H1 (cell line): ENCODE data around the gene VEPH1. TPM values are rescaled to one million over a fixed set of nuclear protein-coding genes. Genes with fewer than 3 reads are reported as not detected.

ENCODE experiments used
- CTCF ChIA-PET: fragments of 300-600 bp; sonication (Branson Sonifier 250); formaldehyde crosslinking; loops from one replicate; lab custom pipeline; 2021; ENCODE audit not compliant: partially characterized antibody; lab: Charles Lee
- POLR2A ChIA-PET: fragments of 300-600 bp; sonication (Branson Sonifier 250); formaldehyde crosslinking; loops from one replicate; lab custom pipeline; 2021; ENCODE audit warnings: inconsistent platforms; ENCODE audit not compliant: partially characterized antibody; lab: Charles Lee
- DNase-seq, 2 experiments: peaks; one replicate each; pipeline versions ENCODE4 v3.0.0 to v3.0.0-alpha.2; 2010 to 2022; ENCODE audit warnings: low spot score in 2 of 2, low read depth in 1 of 2, mixed read lengths in 1 of 2
- FAIRE-seq: peaks from 2 replicates; lab custom pipeline; 2011; peaks lifted over from hg19 to GRCh38; lab: Jason Lieb, UNC
- H2AFZ ChIP-seq: 2 replicates; pipeline ENCODE4 v1.8.1; 2012; ENCODE audit warnings: low read length, inconsistent platforms
- H2AK5ac ChIP-seq: 2 replicates; pipeline ENCODE4 v1.6.1; 2013; ENCODE audit warnings: low read depth, low read length
- H2BK120ac ChIP-seq: replicated peaks from 2 replicates; pipeline ENCODE3; 2013; ENCODE audit warnings: low read depth, low read length, inconsistent platforms
- H2BK12ac ChIP-seq: 2 replicates; pipeline ENCODE4 v1.6.1; 2013; ENCODE audit warnings: low read depth, low read length
- H2BK15ac ChIP-seq: 2 replicates; pipeline ENCODE4 v1.6.1; 2013; ENCODE audit warnings: low read length
- H2BK20ac ChIP-seq: 2 replicates; pipeline ENCODE4 v1.6.1; 2013; ENCODE audit warnings: low read length
- H2BK5ac ChIP-seq: 2 replicates; pipeline ENCODE4 v1.6.1; 2013; ENCODE audit warnings: low read depth, low read length
- H3K14ac ChIP-seq: 2 replicates; pipeline ENCODE4 v1.6.1; 2013; ENCODE audit warnings: inconsistent platforms; ENCODE audit not compliant: insufficient read length
- H3K18ac ChIP-seq: 2 replicates; pipeline ENCODE4 v1.6.1; 2013; ENCODE audit warnings: low read length; ENCODE audit errors: extremely low read depth
- H3K23ac ChIP-seq: 2 replicates; pipeline ENCODE4 v1.6.1; 2013; ENCODE audit warnings: inconsistent platforms; ENCODE audit not compliant: insufficient read length
- H3K23me2 ChIP-seq: 2 replicates; pipeline ENCODE4 v1.6.1; 2013; ENCODE audit warnings: low read depth, low read length
- H3K27ac ChIP-seq: 2 replicates; pipeline ENCODE4 v1.6.1; 2011; ENCODE audit warnings: low read depth, low read length, inconsistent platforms
- H3K27me3 ChIP-seq, 4 experiments: replicated peaks in 1 of 4; 1 replicate in 1 of 4; 2 replicates in 3 of 4; pipeline versions ENCODE4 v1.6.1 to v1.8.1; 2011 to 2013; ENCODE audit warnings: low read length in 3 of 4, mild to moderate bottlenecking in 3 of 4, inconsistent platforms in 2 of 4, mixed read lengths in 2 of 4, moderate library complexity in 1 of 4; ENCODE audit not compliant: control insufficient read depth in 3 of 4, insufficient read depth in 3 of 4; ENCODE audit errors: extremely low read depth in 1 of 4
- H3K36me3 ChIP-seq, 4 experiments: 2 replicates each; pipeline versions ENCODE4 v1.6.1 to v1.8.1; 2011 to 2013; ENCODE audit warnings: mild to moderate bottlenecking in 4 of 4, low read length in 3 of 4, moderate library complexity in 2 of 4, control low read depth in 1 of 4, inconsistent platforms in 1 of 4; ENCODE audit not compliant: insufficient read depth in 4 of 4, control insufficient read depth in 2 of 4
- H3K4ac ChIP-seq: replicated peaks from 2 replicates; pipeline ENCODE3; 2013; ENCODE audit warnings: low read length, low read depth, mixed read lengths, inconsistent platforms; ENCODE audit not compliant: insufficient read length
- H3K4me1 ChIP-seq, 4 experiments: replicated peaks in 1 of 4; 1 replicate in 1 of 4; 2 replicates in 3 of 4; pipeline versions ENCODE4 v1.6.1 to v1.8.1; 2011 to 2013; ENCODE audit warnings: low read length in 3 of 4, inconsistent platforms in 2 of 4, mixed read lengths in 1 of 4; ENCODE audit not compliant: insufficient read depth in 4 of 4, control insufficient read depth in 3 of 4
- H3K4me2 ChIP-seq, 2 experiments: 2 replicates each; pipeline versions ENCODE4 v1.6.1 to v1.8.1; 2011 to 2013; ENCODE audit warnings: low read depth in 2 of 2, low read length in 2 of 2, control low read depth in 1 of 2, inconsistent platforms in 1 of 2, mild to moderate bottlenecking in 1 of 2; ENCODE audit not compliant: insufficient read depth in 1 of 2
- H3K4me3 ChIP-seq, 4 experiments: fragments of 200-600, 300-600 bp in 1 of 4; sonication (generic), shearing (Covaris generic), sonication (Bioruptor Twin) in 1 of 4; 2 replicates each; pipeline versions ENCODE4 v1.5.1 to v1.8.1; 2011 to 2016; ENCODE audit warnings: low read length in 4 of 4, low read depth in 3 of 4, control low read depth in 2 of 4, inconsistent platforms in 2 of 4, mild to moderate bottlenecking in 2 of 4, mixed read lengths in 1 of 4, moderate library complexity in 1 of 4; ENCODE audit not compliant: insufficient read depth in 2 of 4; ENCODE audit errors: extremely low read depth in 1 of 4
- H3K56ac ChIP-seq: replicated peaks from 2 replicates; pipeline ENCODE3; 2013; ENCODE audit warnings: low read depth, mild to moderate bottlenecking, mixed read lengths, low read length, inconsistent platforms; ENCODE audit not compliant: insufficient read length
- H3K79me1 ChIP-seq: 2 replicates; pipeline ENCODE4 v1.6.1; 2013; ENCODE audit warnings: low read depth, low read length, control low read depth
- H3K79me2 ChIP-seq, 2 experiments: 2 replicates each; pipeline versions ENCODE4 v1.6.1 to v1.8.1; 2012 to 2013; ENCODE audit warnings: low read length in 2 of 2, mild to moderate bottlenecking in 2 of 2, inconsistent platforms in 1 of 2; ENCODE audit not compliant: insufficient read depth in 2 of 2, control insufficient read depth in 1 of 2
- H3K9ac ChIP-seq, 4 experiments: replicated peaks in 1 of 4; 1 replicate in 1 of 4; 2 replicates in 3 of 4; pipeline versions ENCODE4 v1.6.1 to v1.8.1; 2011 to 2013; ENCODE audit warnings: low read depth in 3 of 4, low read length in 3 of 4, control low read depth in 2 of 4, mild to moderate bottlenecking in 2 of 4, moderate library complexity in 2 of 4, inconsistent platforms in 1 of 4; ENCODE audit errors: extremely low read depth in 1 of 4
- H3K9me3 ChIP-seq, 2 experiments: 2 replicates each; pipeline versions ENCODE4 v1.6.1 to v1.8.1; 2012 to 2013; ENCODE audit warnings: mild to moderate bottlenecking in 2 of 2, moderate library complexity in 2 of 2, control low read depth in 1 of 2, inconsistent platforms in 1 of 2, low read depth in 1 of 2, low read length in 1 of 2, mixed read lengths in 1 of 2; ENCODE audit not compliant: insufficient read depth in 2 of 2
- H4K20me1 ChIP-seq, 2 experiments: replicated peaks in 1 of 2; 2 replicates each; pipeline versions ENCODE3 to v1.8.1; 2011 to 2013; ENCODE audit warnings: inconsistent platforms in 2 of 2, low read length in 2 of 2, mild to moderate bottlenecking in 1 of 2; ENCODE audit not compliant: insufficient read depth in 2 of 2, control insufficient read depth in 1 of 2
- H4K5ac ChIP-seq: 2 replicates; pipeline ENCODE4 v1.6.1; 2013; ENCODE audit warnings: low read length, low read depth, mixed read lengths, inconsistent platforms; ENCODE audit not compliant: insufficient read length
- H4K8ac ChIP-seq: 2 replicates; pipeline ENCODE4 v1.8.0; 2013; ENCODE audit warnings: mild to moderate bottlenecking, moderate library complexity, low read length, inconsistent platforms; ENCODE audit not compliant: insufficient read depth; ENCODE audit errors: extremely low read depth
- H4K91ac ChIP-seq: replicated peaks from 2 replicates; pipeline ENCODE3; 2013; ENCODE audit warnings: low read length, mixed read lengths, inconsistent platforms; ENCODE audit not compliant: insufficient read length
- MAFK ChIP-seq: IDR thresholded peaks from 2 replicates; pipeline ENCODE4 v1.6.1; 2012; ENCODE audit warnings: low read depth, mild to moderate bottlenecking, improper control_type of control experiment, low read length
- SAP30 ChIP-seq: fragments of 300-600 bp; sonication (generic); IDR thresholded peaks from 2 replicates; pipeline ENCODE4 v1.7.1; 2012; ENCODE audit warnings: low read length, moderate library complexity, mild to moderate bottlenecking, inconsistent platforms; ENCODE audit not compliant: insufficient read depth, insufficient replicate concordance
- WGBS, 2 experiments: shearing (Covaris generic) in 1 of 2; methylation state at CpG; one replicate each; pipeline versions ENCODE4 v1.1.6 to v1.1.7; 2013 to 2015; ENCODE audit warnings: low lambda C conversion rate in 2 of 2, mixed read lengths in 2 of 2, inconsistent platforms in 1 of 2, low coverage in 1 of 2, missing lambda C conversion rate in 1 of 2; ENCODE audit not compliant: insufficient replicate concordance in 2 of 2, insufficient coverage in 1 of 2, insufficient read length in 1 of 2; ENCODE audit errors: extremely low coverage in 1 of 2, missing lambda C conversion rate in 1 of 2; 5-methylcytosine and 5-hydroxymethylcytosine counted together
- polyA plus RNA-seq, 7 experiments: library from polyadenylated mRNA; depleted of rRNA in 3 of 7; stranded (reverse) in 5 of 7; unstranded in 2 of 7; fragments of >200 nt in 5 of 7; fragments of 200-250 nt in 2 of 7; gene quantifications; 1 replicate in 5 of 7; 2 replicates in 1 of 7; 4 replicates in 1 of 7; pipeline versions ENCODE4 v1.2.1 to v1.2.3, GENCODE V29; 2011 to 2013; ENCODE audit warnings: missing spikeins in 2 of 7, mixed read lengths in 2 of 7
- total RNA-seq: library from RNA; stranded (reverse); fragmentation: NEBNext Ultra II Directional; extraction: Animal tissue kit (Norgen Biotek cat#: 25700); gene quantifications from 2 replicates; pipeline ENCODE4 v1.2.1, GENCODE V29; 2021

VEPH1 gene
- total and polyA plus RNA-seq, 2 of the 8 experiments (the other 6 are each of a cell fraction or from before 2014, with no cell fraction given) = 12.0 to 18.3 TPM

- Histone ChIP-seq H3K27ac (no peak overlapping the region), H3K36me3 (no peaks in the 10 kb centered on the region; a peak in 1 of 8 replicates), H2BK5ac (no peak overlapping the region), H3K23ac (no peak overlapping the region), H2AFZ (no peak overlapping the region), H2AK5ac (no peak overlapping the region), H2BK20ac (no peak overlapping the region), H3K18ac (no peak overlapping the region), H4K8ac (no peak overlapping the region), H3K4me2 (no peak overlapping the region), H3K14ac (no peak overlapping the region), H4K91ac (no peak overlapping the region), H4K5ac (no peak overlapping the region), H3K79me1 (no peaks in the 10 kb centered on the region), H3K56ac (no peak overlapping the region), H3K4me3 (no peak overlapping the region), H2BK12ac (no peak overlapping the region), H3K79me2 (no peaks in the 10 kb centered on the region), H3K27me3 (no peaks in the 10 kb centered on the region), H2BK15ac (no peak overlapping the region), H3K9ac (no peak overlapping the region), H3K23me2 (no peaks in the 10 kb centered on the region), H3K4me1 (no peaks in the 10 kb centered on the region), H3K4ac (no peak overlapping the region), H3K9me3 (no peaks in the 10 kb centered on the region), H2BK120ac (no peak overlapping the region), H4K20me1 (no peaks in the 10 kb centered on the region)
- CTCF ChIA-PET = interaction anchor here (1.0 to 2.6 kb wide), 5 partner anchors 9 to 202 kb away, joined by 3 to 9 read pairs (median 3); no protein-coding TSS in a partner anchor
- POLR2A ChIA-PET = no interaction called here
- DNase-seq (no peak), FAIRE-seq (no peak)
- WGBS, 2 experiments = 93% methylated on average over 4 of the region's 4 CpGs; no CpG with 5 or more reads in 1 of the 2 experiments
- TF ChIP-seq MAFK (no peak), SAP30 (no peak)
Measured at GRCh38 chr3:157392104-157392503, 111.1 kb downstream of the VEPH1 start.
